Activated CD8-positive, alpha-beta memory T cell treated with anti-CD3 and anti-CD28 coated beads for 4 hours (primary cell): Measurements from ENCODE around the gene C21orf58.

Source experiments
- DNase-seq, 2 donors: peaks; one replicate each; pipeline ENCODE4 v3.0.0-alpha.2; 2020; ENCODE audit warnings: low read depth in 2 of 2

The C21orf58 gene

DNA sequence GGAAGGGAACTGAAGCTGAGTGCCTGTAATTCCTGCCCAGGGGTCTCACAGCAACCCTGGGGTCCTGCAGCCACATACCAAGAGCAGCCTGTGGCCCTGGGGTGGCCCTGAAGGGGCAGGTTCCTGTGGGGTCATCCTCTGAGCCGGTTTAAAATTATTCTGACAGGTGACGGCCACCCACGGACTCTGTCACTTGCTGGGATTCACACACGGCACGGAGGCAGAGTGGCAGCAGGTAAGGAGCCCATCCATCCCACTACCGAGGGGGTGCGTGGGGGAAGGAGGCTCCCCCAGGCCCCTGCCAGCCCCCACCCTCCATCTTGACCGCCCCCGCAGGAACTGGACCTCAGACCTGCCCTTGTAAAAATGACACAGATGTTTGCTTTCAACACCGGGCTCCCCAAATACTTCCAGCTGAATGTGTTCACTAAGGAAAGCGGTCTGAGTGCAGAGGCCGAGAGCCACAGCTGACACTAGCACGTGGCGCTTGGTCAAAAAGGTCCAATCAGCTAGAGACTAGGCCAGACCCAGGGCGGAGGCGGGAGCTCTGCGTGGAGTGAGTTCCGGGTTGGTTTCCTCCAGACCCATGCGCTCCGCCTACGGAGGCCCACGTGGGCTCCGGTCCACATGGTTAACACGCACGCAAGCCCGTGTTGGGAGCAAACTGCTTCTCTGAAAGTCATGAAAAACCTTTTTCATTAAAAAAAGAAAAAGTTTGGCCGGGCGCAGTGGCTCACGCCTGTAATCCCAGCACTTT, 27.5 kb downstream of the C21orf58 start:
- peak; percentile 27 to 39 for DNase-seq

DNA sequence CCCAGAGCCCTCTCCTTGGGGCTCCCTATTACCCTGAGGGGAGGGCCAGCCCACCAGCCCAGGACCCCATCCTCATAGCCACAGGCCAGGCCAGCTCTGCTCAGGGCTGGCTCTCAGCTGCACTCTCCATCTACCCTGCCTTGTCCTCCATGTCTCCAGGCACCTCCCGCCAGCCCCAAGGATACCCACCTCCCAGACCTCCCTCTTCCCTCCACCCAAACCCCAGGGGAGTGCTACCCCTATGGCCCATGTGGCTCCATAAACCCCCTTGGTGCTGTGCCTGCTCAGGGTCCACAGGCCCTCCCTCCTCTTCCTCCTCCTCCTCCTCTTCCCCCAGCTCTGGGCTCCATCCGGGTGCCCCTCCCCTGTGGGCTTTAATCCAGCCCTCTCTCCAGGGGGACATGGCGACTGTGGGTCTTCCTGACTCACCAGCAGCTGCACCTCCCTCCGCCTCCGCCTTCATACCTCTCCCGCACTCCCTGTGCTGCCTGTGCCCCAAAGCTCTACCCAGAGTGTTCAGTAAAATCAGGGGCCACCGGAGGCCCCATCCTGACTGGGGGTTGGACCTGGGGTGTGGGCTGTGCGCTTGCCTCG, 28.4 kb downstream of the C21orf58 start:
- DNase-seq, result no peak

DNA sequence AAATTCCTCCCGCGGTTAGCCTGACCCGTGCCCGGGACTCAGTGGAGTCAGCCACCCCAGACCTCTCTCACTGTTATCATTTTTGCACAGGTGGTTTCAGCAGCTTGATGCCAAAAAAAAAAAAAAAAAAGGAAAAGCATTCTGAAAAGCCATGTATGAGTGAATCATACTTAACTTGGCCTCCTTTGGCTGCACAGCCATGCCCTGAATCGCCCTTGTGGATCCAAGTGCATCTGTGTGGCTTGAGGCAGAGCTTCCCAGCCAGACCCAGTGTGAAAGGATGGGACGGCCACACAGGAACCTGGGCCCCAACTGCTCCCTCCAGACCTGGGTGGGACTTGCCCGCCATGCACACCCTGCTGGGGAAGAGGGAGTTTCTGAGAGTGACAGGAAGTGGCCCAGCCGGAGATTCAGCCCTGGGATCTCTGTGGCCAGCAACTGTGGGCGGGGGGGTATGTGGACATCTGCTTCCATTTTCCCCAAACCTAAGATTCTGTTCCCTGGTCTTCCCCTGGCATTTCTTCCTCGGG, 29.0 kb downstream of the C21orf58 start:
- no peak for DNase-seq

DNA sequence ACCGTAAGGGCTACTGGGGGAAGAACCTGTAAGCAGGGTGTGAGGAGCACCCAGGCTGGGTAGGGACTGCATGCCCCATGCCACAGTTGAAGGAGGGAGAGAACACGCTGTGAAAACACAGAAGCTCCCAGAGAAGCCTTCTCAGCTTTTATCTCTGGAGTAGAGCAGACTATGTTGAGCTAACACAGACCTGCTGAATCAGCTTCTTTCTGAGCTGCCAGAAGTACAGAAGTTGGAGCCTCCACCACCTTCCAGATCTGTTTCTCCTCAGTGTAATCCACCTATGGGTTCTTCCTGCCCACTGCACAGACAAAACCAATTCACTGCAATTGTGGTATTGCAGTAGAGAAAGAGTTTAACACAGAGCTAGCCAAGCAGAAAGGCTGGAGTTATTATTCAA, 32.1 kb downstream of the C21orf58 start:
- no peak for DNase-seq

DNA sequence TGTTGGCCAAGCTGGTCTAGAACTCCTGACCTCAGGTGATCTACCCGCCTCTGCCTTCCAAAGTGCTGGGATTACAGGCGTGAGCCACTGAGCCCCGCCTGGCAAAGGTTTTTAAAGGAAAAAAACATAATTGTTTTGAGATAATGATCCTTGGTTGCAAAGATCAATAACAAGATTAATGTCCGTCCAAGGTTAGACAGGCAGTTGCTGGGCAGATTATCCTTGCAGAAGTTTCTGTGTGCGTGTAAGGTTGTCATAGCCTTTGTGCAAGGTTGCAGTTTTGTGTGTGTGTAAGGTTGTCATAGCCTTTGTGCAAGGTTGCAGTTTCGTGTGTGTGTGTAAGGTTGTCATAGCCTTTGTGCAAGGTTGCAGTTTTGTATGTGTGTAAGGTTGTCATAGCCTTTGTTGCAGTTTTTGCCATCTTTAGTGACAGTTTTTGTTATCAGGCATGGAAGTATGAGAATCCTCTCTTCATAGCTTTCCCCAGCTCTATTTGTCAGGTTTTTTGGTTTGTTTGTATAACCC, 34.0 kb downstream of the C21orf58 start:
- no peak for DNase-seq

DNA sequence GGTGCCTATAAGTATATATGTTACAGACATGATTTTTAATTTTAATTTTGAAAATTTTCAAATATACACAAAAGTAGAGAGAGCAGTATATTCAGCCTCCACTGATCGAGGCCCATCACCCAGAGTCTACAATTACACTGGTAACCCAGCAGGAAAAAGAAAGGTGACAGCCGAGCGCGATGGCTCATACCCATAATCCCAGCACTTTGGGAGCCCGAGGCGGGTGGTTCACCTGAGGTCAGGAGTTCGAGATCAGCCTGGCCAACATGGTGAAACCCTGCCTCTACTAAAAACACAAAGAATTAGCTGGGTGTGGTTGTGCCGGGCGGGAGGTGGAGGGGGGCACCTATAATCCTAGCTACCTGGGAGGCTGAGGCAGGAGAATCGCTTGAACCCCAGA, 36.1 kb downstream of the C21orf58 start:
- DNase-seq, result no peak

DNA sequence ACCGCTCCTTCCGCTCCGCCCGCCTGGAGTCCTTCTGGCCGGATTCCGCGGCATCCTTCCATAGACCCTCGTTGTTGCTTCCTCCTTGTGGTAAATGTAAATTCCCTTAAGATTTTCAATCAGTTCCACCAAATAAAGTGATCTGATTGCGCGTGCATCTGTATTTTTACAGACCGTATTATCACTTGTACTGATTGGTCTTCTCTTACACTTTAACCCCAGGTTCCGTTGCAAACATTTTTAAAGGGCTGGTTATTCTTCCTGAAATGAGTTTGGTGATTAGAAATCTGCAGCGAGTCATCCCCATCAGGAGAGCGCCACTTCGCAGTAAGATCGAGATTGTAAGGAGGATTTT, 37.0 kb downstream of the C21orf58 start:
- no peak for DNase-seq

DNA sequence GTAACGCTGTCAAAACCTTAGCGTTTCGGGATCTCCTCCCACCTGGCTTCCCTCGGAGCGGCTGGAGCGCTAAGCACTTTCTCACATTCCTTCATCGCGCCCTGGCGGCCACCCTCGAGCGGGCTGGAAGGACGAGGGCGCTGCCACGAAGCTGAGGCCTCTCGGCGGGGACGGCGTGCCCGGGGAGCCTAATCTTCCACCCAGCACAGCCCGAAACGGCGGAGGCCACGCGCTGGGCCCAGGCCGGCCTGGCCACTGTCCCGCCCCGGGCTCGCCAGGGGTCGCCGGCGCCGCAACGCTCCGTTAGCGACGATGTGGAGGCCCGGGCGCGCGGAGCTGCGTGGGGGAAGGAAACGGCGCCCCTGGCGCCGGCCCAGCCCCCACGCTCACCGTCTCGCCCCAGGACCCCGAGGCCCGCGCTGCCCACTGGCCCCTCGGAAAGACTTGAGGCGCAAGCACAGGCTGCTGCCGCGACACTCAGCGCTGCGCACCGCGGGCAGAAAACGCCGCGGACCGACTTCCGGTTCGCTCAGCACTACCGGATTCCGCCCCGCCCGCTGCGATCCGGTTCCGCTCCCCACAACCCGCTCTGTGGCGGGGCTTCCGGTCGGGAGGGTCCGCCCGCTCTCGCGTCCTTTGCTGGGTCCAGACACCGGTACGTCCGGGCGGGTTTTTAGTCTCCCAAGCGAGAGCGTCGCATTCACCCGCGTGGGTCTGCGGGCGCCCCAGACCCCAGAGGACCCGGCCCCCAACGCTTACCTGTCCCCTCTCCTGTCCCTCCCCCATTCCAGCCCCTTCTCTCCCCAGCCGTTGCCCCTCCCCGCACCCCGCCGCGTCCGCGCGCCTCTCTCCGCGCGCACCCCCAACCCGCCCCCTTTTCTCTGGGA, 37.7 kb downstream of the C21orf58 start, which contains the start of gene YBEY:
Gene YBEY, plus strand, starts transcription at position 582 of the 887 bp plus-strand sequence. CDS start 572 bp downstream, outside the sequence.
- DNase-seq, result peak; percentile 72 to 77

DNA sequence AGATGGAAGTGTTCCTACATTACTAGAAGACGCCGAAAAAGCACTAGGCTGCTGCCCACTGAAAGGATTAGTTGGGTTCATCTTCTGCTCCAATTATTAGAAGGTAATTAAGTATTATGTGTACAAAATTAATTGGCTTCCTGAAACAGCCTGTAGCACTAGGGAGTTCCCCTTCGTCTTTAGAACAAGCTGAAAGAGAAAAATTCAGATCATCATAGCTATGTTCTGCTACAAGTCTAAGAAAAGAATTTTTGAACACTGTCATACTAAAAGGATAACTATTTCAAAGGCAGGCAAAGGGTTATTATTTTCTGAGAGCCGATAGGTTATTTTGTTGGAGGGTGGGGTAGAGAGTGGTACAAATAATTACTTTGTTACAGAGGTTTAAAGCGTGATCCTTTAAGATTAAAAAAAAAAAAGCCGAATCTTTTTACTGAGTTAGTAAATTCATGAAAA, 38.4 kb downstream of the C21orf58 start, which contains the start of gene MCM3AP:
Gene MCM3AP, minus strand, starts transcription at position 406 of the 456 bp plus-strand sequence. Its CDS starts 325 bp downstream, at position 81.
- DNase-seq, result no peak

DNA sequence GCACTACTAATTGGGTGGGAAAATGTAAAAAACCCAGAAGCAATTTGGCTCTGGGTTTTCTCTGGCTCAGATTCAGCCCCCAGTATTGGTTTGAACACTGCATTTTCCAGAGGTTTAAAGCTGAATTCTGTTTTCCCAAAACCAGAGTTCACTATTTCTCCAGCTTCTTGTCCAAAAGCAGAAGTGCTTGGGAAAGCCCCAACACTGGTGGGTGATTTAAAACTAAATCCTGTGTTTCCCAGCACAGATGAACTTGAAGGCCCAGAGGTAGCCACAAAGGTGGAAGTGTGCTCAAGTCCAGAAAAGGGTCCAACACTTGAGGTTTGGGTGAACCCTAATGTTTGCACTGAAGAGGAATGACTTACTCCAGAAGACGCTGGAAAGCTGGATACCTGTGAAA, 38.9 kb downstream of the C21orf58 start:
- no peak for DNase-seq

DNA sequence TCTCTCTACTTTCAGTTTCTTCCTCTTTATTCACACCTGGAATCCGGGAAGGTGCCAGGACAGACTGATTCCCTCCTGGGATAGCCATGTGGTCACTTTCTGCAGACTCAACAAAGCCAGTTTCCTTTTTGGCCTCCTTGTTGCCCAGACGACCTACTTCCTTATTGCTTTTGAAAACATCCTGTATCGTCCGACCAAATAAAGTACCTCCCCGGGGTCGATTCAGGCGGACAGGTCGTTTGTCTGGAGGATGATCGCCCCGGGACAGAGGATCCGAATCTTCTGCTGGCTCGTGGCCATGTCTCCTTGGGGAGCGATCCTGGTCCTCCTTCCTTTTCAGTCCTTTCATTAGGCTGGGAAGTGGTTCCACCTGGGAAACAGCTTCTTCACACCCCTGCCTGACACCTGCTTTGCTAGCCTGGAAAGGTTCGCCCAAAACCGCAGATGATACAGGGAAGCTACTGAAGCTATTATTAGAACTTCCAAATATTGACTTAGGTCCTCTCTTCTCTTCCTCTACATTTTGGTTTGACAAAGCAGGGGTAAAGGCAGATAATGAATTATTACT, 39.5 kb downstream of the C21orf58 start:
- DNase-seq, result no peak

DNA sequence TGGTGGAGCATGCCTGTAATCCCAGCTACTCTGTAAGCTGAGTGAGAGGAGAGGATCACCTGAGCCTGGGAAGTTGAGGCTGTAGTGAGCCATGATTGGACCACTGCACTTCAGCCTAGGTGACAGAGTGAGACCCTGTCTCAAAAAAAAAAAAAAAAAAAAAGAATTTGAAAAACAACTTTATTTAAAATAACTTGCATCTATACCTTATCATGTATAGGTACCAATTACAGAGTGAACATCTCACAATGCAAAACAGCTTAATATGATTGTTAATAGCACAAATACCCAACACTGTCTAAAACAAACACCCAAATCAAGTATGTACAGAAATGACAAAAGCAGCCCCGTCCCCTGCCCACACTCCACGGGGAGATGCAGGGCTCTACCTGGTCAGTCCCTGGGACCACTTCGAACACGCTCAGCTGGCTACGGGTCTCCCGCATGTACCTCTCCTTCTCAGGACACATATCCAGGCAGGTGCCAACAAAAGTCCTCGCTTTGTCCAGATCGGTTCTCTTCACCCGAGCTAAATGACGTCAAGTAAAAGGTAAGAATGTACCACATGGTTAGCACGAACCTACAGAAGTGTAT, 48.8 kb downstream of the C21orf58 start:
- no peak for DNase-seq

DNA sequence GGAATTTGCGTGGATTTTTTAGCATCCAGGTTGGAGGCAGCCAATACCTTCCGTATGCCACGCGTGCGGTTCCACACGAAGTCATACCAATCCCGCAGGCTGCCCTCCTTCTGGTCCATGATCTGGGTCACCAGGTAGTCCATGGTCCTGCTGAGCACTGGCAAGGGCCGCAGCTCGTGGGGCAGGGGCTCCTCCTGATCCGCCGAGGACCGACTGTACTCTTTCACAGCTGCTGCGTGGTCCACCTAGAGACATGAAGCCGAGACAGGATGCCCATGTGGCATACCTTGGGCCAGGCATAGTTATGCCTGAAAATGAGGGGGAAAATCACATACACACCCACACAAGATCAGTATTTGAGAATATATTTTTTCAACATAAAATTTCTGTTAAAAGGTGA, 50.3 kb downstream of the C21orf58 start:
- DNase-seq, result no peak

DNA sequence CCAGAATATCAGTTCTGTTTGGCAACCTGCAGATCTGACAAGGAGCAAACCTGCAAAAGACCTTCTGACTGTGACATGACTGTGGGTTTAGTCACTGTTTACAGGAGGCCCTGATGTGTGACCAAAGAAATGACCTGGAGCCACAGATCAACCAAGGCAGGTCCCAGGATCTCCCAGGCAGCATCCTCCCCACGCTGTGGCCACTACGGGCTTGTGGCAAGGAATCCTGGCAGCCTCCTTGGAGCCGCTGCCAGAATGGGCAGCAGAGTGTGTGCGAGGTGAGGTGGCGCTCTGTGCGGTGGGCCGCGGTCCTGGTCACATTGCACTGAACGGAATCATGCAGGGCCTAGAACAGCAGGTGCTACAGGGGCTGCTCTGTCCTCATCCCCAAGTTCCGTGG, 54.2 kb downstream of the C21orf58 start:
- DNase-seq, result no peak

DNA sequence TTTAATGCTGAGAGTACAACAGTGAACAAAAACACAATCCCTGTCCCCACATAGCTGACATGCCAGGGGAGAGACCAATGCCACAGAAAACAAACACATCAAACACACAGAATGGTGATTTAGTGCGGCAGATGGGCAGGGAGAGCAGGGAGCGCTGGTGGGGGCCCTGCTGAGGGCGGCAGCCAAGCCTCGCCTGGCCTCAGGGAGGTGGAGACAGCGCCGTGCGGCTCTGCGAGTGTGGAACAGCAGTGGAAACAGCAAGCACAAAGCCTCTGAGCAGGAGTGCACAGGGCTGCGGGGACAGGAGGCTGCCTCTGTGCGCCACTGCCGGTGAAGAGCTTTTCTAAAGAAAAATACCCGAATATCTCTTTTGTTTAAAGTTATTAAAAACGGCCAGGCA, 55.3 kb downstream of the C21orf58 start:
- DNase-seq, result no peak

DNA sequence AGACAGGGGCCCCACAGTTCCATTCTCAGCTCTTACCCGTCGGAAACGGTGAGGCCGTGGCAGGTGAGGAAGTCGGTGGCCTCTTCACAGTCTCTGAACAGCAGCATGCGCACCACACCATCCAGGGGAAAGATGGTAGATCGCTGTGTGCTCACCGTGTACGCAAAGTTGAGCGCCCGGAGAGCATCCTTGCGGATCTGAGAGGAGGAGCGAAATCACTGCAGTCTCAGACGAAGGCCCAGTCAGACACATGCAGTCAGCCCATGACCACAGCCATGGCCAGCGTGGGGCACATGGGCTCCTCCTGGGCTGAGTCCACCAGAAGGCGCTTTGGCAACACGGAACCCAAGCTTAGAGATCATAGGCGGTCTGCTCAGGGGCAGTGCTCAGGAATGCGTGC, 56.7 kb downstream of the C21orf58 start:
- DNase-seq, result no peak

DNA sequence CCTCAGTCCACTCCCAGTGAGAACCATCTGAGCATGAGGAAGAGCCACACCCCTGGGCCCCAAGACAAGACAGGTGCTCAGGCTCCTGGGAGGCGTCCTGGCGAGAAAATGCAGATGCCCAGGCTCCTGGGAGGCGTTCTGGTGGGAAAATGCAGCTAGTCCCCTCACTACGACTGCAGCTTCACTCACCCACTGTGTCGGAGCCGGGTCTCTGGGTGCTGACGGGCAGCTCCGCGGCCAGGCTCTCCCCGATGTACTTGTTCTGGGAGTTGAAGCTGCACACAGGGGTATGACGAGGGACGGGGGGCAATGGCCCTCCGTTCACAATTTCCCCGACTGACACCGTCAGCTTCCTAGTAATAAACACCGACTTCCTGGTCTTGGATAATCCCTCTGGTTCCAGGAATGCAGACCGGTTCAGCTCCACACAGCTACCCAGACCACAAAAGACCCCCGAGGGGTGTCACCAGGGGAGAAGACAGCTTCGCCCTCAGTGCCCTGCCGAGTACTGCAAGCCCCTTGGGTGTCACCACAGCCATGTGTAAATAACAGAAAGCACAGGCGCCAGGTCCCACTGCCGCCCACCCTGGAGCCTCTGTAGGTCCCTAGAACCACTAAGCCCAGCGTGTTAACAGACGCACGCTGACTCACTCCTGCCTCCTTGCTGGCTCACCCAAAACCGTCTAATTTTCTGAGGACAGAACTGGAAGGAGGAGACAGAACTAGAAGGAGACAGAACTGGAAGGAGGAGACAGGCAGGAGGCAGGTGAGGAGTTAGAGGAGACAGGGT, 57.7 kb downstream of the C21orf58 start:
- DNase-seq, result no peak

DNA sequence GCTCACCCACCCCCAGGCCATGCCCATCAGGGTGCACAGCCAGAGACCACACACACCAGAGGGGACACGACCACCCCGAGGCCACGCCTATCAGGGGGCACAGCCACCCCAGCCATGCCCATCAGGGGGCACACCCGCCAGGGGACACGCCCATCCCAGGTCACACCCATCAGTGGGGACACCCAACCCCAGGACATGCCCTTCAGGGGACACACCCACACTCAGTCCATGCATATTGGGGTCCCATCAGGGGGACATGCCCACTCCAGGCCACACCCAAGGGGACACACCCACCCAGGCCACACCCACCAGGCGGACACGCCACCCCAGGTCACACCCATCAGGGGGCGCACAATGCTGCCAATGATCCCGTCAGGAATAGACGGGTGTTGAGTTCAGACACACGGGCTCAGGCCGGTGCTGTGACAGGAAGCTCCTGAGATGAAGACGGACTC, 59.0 kb downstream of the C21orf58 start:
- no peak for DNase-seq

DNA sequence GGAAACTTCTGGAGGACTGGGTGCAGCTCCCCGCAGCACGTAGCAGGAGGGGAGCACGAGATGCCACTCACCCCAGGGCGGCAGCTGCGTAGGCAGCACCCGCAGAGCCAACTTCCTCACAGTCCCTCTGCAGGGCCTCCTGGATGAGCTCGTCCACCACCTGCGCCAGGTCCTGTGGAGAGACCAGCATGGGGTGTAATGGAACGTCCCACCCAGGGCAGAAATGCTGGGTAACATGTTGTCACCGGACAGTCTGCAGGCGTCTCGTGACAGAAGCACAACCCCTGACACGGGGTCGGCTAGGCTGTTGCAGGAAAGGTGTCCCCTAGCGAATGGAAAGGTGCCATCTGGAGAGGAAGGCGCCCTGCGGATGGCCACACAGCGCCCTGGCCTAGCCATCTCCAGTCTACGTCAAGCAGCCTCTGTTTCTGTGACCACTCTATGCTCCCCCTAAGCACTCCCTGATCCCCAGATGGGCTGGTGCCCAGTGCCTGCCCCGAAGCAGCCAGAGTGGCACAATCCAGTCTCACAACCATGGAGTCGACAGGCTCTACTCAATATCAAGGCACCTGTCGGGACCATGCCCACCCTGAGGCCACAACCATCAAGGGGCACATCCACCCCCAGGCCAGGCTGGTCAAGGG, 59.5 kb downstream of the C21orf58 start:
- DNase-seq, result no peak
